IPS DF 4.7 (cell line): ENCODE measurements around the gene LRRC72.

ENCODE experiments used
- DNase-seq: peaks from one replicate; pipeline ENCODE4 v3.0.0-alpha.2; 2013; ENCODE audit warnings: low spot score; ENCODE audit errors: extremely low read depth

Gene LRRC72

GRCh38 chr7:16619979-16620408 lies 93.4 kb downstream of the LRRC72 start:
- DNase-seq = no peak

- no peak for DNase-seq
Observed at GRCh38 chr7:16626388-16626787, 99.8 kb downstream of the LRRC72 start.

- no peak for DNase-seq
Observed at GRCh38 chr7:16627236-16627635, 100.6 kb downstream of the LRRC72 start.

GRCh38 chr7:16630654-16631053 lies 104.0 kb downstream of the LRRC72 start:
- no peak for DNase-seq
